ENCODE results near the gene NPLOC4. TPM values are rescaled to one million over a fixed set of nuclear protein-coding genes. Genes with fewer than 3 reads are reported as not detected.

NPLOC4 gene
- total RNA-seq, 1 donor from 2014 or later = 106 TPM

GRCh38 chr17:81662002-81662401, 25.1 kb upstream of the NPLOC4 start:
- no peak for DNase-seq (ENCODE audit: low spot score)

DNA sequence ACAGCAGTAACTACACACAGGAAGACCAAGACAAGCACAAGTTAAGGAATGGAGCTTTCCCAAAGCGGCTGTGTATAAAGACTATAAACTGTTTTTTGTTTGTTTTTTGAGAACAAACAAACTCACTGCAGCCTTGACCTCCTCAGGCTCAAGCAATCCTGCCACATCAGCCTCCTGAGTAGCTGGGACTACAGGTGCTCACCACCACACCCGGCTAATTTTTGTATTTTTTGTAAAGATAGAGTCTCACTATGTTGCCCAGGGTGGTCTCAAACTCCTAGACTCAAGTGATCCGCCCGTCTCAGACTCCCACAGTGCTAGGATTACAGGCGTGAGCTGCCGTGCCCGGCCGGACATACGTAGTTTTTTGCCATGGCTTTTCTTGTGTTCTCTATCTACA, 23.5 kb upstream of the NPLOC4 start:
- DNase-seq (ENCODE audit: low spot score) = no peak

DNA sequence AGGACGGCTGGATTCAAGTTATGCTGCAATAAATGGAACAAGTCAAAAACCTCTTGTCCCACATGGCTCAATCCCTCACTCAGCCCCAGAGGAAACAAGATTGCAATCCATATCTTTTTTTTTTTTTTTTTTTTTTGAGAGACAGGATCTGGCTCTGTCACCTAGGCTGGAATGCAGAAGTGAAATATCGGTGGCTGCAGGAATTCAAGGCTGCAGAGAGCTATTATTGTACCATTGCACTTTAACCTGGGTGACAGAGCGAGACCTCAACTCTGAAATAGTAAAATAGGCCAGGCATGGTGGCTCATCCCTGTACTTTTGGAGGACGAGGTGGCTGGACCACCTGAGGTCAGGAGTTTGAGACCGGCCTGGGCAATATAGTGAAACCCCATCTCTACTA, 22.1 kb upstream of the NPLOC4 start:
- no peak for DNase-seq (ENCODE audit: low spot score)

DNA sequence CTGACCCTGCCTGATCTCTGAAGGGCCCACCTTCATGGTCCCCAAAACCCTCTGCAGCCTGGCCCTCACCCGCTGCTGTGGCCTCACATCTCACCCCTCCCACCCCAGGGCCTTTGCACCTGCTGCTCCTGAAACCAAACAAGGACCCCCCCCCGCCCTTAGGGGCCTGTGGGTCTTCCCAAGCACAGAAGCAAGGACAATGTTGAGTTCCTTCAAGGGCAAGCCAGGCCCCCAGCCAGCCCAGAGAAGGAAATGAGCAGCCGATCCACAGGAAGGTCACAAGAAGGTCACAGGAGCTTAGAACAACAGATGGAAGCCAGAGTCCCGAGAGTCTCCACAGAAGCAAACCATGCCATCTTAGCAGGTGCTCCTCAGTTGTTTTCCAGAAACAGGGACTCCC, 19.9 kb upstream of the NPLOC4 start:
- DNase-seq (ENCODE audit: low spot score) = no peak

GRCh38 chr17:81656118-81656743, 19.3 kb upstream of the NPLOC4 start, which contains the start of gene PDE6G:
PDE6G (minus strand) TSS chr17:81656542; CDS start chr17:81653305, 3,237 bp downstream.
- DNase-seq (ENCODE audit: low spot score) = no peak

- no peak for DNase-seq (ENCODE audit: low spot score)
These were observed 18.6 kb upstream of the NPLOC4 start for GRCh38 chr17:81655378-81656117.

GRCh38 chr17:81652906-81653771, 16.2 kb upstream of the NPLOC4 start:
- DNase-seq (ENCODE audit: low spot score) = no peak

GRCh38 chr17:81651692-81652091, 14.8 kb upstream of the NPLOC4 start:
- no peak for DNase-seq (ENCODE audit: low spot score)

DNA sequence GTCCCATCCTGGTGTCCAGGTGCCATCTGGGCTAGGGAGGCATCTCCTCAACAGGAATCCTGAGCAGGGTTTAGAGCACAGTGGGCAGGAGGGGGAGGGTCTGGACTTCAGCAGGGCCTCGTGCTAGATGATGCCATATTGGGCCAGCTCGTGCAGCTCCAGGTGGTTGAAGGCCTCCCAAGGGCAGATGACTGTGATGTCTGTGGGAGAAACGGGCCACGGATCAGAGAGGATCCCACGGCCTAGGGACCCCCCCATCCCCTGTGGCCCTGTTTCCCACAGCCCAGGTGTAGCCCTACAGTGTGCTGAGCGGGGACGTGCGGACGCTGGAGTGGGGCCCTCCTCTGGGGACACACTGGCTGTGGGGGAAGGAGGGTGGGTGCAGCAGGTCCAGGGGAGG, 14.0 kb upstream of the NPLOC4 start:
- DNase-seq (ENCODE audit: low spot score) = no peak

DNA sequence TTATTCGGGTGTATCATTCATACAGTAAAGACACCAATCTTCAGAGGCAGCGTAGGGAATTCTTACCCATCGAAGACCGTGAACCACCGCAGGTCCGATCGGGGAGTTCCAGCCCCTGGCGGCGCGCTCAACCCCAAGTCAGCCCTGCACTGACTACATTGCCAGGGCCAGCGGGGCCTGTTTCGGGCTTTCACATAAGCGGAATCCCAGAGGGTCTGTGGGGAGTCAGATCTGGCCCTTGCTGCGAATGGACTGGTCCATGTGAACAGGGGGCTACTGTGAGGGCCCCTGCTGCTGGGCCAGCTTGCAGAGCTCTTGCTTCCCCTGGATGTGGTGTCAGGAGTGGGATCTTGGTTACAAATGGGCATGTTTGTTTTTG, 11.8 kb upstream of the NPLOC4 start:
- DNase-seq (ENCODE audit: low spot score) = no peak

GRCh38 chr17:81648013-81648706, 11.2 kb upstream of the NPLOC4 start:
- no peak for DNase-seq (ENCODE audit: low spot score)

DNA sequence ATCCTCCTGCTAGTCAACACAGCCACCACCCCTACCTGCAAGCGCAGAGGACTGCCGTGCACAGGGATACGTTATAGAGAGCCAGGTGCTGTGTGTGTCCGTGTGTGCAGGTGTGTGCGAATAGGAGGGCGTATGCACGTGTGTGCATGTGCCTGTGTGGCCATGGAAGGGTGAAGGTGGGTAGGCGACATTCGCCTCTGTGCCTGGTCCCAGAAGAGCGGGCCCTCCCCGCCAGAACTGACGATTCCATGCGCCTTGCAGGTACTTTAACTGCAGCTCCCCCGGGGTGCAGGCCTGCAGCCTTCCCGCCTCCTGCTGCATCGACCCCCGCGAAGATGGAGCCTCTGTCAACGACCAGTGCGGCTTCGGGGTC, 10.7 kb upstream of the NPLOC4 start:
- no peak for DNase-seq (ENCODE audit: low spot score)

GRCh38 chr17:81646869-81647600, 10.1 kb upstream of the NPLOC4 start:
- no peak for DNase-seq (ENCODE audit: low spot score)

DNA sequence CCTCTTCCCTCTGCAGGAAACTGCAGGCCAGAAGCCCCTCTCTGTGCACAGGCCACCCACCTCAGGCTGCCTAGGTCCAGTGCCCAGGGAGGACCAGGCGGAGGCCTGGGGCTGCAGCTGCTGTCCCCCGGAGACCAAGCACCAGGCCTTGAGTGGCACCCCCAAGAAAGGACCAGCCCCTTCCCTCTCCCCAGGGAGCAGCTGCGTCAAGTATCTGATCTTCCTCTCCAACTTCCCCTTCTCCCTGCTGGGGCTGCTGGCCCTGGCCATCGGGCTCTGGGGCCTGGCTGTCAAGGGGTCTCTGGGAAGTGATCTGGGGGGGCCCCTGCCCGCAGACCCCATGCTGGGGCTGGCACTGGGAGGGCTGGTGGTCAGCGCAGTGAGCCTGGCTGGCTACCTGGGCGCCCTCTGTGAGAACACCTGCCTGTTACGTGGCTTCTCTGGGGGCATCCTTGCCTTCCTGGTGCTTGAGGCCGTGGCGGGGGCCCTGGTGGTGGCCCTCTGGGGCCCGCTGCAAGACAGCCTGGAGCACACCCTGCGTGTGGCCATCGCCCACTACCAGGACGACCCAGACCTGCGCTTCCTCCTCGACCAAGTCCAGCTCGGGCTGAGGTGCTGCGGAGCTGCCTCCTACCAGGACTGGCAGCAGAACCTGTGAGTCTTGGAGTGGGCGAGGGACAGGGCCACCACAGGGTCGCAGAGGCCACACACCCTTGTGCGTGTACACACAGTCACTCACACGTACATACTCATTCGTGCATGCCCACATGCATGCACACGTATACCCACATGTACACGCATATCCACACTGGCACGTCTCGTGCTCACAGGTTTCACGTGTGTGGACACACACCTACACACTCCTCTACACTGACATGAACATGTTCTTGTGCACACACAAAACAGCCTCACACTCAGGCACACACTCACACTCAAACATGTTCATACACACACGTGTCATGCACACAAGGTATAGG, 8.4 kb upstream of the NPLOC4 start:
- DNase-seq (ENCODE audit: low spot score) = no peak

GRCh38 chr17:81644496-81644895, 7.6 kb upstream of the NPLOC4 start:
- DNase-seq (ENCODE audit: low spot score) = no peak

DNA sequence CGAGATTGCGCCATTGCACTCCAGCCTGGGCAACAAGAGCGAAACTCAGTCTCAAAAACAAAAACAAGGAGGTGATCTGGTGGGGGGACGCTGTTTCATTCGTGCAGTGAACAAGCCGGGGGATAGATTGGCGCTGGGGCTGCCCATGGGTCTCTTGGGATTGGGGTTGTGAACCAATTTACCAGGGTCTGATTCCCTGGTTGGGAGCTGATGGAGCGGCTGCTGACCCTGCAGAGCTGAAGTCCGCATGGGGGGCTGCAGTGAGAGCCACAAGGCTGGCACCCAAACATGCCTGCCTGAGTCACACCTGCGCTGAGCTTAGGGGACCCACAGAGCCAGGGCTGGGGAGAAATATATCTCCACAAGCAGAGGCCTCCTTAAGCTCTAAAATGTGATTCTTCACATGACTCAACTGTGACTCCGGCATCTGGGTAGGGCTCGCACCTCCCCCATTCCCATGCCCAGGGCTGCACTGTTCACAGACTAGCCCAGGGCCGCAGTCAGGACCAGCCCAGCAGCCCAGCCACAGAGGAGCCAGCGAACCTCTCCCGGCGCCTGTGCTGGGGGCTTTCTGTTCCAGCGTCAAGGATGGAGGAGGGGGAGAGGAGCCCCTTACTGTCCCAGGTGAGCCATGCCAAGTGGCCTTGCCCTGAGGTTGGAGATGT, 5.0 kb upstream of the NPLOC4 start:
- DNase-seq (ENCODE audit: low spot score) = no peak

GRCh38 chr17:81640011-81640410, 3.1 kb upstream of the NPLOC4 start:
- DNase-seq (ENCODE audit: low spot score) = no peak

- DNase-seq (ENCODE audit: low spot score) = no peak
These were observed 1.8 kb upstream of the NPLOC4 start for GRCh38 chr17:81638683-81639082.

- no peak for DNase-seq (ENCODE audit: low spot score)
These were observed 873 bp downstream of the NPLOC4 start for GRCh38 chr17:81635973-81636504.

All from ureter (tissue), 1 donor.